ENCODE results near the gene CREBBP.

Gene CREBBP

DNA sequence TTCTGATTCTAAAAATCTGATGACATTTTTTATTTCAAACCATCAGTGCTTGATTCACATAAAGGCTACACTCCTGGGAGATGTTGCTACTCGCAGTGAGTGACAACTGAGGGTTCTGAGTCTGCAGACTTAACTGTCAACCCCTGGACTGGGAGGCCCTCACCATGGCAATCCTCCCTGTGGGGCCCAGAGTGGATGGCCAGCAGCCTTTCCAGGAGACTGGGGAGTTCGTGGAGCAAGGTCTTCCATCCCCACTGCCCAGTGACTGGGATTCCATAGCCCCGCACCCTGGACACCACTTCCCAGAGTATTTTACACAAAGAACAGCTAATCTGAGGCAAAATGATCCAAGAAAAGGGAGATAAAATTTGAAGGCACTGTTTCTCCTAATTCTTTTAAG, 59.3 kb downstream of the CREBBP start:
- no peak for DNase-seq

DNA sequence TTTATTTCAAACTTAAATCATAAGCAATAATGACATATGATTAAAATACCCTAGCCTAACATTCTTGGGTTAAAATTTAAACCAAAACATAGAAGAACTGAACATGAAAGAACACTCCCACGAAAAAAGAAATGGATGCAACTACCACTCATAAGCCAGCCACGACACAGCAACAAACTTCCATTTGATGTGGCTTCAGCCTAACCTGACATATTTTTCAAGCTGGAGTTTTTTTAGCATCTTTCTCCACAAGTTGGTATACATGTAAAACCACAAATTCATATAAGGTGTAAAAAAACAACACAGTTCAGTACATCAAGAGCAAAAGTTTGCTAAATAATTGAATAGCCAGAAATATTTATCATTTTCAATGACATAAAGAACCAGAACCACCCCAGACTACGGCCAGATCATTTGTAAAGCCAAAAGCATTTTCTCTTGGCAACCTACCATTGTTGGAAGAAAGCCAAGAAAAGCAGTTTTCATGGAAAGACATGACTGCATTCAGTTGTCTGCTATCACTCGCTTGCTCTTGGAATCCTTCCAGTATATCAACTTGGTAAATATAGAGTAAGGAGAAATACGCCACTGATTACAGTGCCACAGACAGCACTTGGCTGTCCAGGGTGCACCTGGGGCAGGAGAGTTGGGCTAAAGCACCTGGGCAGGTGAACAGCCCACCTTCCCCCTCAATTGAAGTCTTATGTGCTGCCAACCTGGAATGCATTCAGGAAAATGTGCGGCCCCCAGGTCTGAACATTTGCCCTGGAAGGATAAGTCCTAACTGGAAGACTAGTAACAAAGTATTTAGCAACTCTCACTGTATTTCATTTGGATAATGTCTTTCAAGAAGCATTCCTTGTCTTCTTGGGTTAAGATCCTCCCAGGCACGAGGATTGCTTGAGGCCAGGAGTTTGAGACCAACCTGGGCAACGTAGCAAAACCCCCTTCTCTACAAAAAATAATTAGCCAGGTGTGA, 60.5 kb downstream of the CREBBP start:
- DNase-seq, result peak; percentile 89

DNA sequence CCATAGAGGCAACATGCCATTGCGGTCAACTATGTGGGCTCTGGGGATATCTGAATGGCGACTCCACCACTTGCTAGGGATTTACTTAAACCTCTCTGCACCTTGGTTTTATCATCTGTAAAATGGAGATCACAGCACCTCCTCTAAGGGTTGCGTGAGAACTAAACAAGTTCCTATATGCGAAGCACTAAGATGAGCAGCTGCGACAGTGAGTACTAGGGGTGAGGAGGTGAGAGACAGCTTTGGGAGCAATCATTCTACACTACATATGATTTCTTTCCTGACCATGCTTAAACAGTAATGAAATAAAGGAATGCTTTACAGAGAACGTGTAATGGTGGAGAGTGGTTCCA, 61.4 kb downstream of the CREBBP start:
- DNase-seq, result no peak

DNA sequence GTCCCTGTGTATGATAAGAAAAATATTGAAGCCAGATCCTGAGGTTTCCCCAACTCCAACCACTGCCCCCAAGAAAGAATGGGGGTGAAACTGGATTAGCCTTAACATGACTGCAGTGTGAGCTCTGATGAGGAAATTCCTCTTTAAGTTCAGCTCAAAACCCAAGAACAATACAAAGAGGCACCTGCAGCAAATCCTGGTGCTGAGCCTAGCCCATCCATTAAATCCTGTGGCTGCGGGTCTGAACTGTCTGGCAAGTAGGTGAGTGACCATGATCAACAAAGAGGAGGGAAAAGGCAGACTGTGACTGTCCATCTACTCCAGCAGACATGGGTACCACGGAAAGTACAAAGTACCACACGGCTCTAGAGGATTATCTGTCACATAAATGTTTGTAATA, 64.2 kb downstream of the CREBBP start:
- DNase-seq, result no peak

DNA sequence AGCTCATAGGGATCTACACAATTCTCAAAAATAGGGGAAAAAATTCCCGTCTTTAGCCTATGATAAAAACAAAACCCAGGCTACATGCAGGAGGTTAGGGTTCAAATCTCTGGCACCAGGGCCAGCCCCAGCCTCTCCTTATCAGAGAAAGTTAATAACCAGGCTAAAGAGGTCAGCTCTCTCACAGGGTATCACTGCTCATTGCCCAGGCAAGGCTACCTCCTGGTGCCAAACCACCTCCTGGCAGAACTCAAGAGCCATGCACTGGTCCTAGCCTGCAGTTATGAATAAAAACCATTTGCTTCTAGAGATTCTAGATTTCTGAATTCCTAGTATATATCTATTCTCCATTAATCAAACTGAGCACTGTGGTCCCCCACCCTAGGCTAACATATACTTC, 65.8 kb downstream of the CREBBP start:
- DNase-seq, result no peak

DNA sequence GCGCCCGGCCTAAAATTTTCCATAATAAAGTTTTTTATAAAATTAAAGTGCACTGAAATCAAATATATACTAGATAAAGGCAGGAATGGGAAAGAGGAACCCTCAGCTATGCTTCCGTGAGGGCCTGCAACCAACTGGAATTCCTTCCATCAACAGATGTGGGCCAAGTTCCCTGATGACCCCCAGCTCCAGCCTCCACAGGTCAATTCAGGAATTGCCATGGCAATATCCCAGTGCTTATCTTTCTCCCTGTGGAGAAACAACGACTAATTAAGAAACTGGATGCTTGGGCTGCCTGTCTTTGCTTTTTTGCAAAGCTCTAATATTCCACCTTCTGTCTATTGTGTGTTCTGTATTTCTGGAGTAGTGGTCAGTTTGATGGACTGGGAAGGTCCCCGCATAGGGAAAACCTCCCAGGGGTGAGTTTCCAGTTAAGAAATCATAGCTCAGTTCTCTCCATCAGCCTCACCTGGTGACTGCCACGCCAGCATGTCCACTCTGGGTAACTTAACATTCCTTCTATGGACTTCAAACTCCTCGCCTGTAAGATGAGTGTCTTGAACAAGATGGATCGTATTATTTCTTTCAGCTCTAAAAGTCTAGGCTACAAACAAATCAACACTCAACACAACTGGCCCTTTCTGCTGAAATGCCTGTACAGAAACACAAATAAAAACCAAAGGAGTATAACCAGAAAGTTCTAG, 67.9 kb downstream of the CREBBP start:
- DNase-seq, result no peak

DNA sequence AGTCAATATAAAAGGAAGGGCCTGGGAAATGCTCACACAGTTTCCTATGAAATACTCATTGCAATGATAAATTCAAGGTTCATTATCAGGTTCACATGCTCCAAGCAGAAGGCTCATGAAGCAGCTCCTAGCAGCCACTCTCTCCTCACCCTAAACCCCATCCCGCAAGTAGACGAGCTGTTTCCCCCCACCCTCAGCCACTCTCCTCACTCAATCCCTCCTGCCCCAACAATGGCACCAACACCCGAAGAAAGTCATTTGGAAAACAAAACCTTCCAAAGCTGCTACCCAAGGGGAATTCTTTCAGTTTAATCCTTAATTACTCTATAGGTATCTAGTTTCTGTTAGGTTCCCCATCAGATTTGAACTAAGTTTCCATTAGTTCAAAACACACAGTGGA, 69.7 kb downstream of the CREBBP start:
- no peak for DNase-seq

DNA sequence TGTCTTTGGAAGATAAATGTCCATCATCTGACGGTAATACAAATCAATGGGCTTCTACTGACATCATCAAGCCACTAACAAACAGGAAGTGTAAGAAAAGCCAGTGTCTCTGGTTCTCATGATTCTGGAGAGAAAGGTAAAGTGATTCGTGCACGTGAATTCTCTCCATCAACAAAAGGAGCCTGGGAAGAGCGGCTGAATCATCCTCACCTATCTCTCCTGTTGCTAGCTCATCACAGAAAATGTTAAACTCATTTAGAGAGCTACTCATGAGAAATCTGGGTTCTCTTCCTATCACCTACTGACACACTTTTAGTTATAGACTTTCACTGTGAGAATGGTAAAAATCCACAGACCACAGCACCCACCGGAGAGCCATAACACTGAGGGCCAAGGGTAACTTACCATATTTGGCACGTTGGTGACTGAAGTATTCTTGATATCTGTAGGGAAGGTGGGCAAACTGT, 70.3 kb downstream of the CREBBP start:
- no peak for DNase-seq

DNA sequence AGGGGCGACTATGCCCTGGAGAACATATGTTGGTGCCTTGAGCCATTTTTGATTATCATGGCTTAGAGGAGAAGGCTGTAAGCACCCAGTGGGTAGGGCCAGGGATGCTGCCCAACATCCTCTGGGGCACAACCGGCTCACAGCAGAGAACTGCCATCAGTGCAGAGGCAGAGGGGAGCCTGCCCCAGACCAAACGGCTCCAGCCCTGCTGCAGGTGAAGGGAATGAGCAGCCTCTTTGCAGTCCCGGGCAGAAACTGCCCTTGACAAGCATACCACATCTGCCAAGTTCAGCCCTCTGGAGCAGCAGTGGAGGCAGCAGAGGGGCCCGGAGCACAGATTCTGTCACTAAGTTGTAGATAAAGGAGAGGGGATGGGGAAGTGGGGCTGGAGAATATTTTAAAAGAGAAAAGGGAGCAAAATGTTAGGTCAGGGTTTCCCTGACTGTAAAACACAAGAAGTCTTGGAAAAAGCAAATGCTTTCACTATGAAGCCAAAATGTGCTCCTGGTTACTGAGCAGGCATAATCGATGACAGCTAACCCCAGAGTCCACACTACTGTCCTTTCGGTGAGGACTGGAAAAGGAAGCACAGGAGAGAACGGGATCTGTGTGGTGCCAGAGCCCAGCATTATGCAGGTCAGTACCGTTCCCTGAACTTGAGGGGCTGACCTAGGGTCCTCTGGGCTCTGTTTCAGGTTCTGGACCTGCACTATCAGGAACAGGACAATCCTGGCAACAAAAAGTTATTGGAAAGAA, 72.0 kb downstream of the CREBBP start:
- no peak for DNase-seq

DNA sequence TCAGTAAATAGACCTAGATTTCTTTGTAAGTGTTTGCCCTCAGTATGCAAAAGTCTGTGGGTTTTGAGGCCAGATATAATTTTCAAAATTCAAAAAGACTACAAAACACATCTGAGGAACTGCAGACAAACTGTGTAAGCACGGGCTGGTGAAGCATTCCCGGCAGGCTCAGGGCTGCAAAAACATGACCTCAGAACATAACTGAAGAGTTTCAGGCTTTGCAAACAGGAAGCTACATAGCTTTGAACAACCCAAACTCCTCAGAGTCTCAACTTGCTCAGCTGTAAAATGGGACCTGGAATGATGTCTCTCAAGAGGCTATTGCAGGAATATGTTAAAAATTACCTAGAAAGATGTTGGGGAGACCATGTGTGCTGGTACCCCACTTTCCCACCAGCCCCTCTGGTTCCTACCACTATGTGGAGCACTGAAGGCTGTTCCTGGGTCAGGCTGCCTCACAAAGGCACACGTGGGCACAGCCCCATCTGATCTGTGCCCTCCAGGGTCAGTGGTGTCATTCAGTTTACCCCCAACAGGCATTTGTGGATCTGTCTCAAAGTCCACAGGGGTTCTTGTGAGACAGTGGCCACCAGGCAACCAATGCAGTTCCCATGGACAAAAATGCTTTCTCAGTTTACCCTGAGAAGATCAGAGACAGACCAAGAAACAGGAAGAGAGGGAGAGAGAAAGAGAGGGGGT, 72.9 kb downstream of the CREBBP start:
- no peak for DNase-seq

DNA sequence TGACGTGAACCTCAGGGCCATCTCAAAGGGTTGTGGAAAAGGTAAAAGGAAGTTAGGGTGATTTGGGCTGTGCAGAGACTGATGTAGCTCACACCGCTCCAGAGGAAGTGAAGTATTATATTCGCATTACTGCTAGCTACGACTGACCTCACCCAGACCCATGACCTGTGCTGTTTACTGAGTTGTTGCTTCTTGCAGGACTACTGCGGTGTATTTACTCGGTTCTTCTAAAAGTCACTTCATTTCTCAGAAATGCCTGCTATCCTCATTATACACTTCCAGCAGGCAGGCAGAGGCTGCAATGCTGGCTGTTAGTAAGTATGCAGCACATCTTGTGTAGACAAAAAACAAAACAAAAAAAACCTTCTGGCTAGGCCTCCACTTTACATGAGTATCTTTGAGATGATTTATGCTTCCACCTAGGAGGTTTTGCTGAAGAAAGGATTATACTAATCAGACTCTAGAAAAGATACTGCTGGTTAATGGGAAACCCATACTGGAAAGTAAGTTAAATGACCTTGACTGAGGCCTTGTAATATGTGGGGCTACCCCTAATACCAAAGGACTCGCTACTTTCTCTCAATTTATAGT, 76.0 kb downstream of the CREBBP start:
- no peak for DNase-seq

DNA sequence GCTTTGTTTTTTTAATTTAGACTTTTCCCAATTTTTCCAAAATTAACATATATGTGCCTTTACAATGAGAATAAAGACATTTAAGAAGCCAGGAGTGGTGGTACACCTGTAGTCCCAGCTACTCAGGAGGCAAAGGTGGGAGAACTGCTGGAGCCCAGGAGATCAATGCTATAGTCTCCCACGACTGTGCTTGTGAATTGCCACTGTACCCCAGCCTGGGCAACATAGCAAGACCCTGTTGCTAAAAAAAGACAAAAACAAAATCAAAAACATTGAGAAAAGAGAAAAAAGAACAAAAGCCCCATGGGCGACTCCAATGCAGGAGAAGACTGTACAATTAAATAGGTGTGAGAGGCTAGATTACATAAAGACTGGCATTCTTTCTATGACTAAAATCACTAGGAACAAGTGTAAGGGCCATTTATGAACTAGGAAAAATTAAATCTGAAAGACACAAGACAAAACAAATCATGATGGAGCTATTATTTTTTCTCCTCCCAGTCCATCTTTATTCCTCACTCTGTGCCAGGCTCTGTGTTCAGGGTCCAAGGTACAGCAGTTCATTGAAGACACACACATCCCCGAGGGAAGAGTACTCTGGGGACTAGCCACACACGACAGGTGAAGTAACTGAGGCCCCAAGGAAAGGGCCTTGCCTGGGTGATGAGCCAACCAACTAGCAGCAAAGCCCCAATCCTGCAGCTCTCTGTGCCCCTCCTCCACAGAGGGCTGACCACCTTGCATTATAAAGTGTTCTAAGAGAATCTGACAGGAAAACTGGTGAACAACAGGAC, 79.8 kb downstream of the CREBBP start:
- DNase-seq, result no peak

DNA sequence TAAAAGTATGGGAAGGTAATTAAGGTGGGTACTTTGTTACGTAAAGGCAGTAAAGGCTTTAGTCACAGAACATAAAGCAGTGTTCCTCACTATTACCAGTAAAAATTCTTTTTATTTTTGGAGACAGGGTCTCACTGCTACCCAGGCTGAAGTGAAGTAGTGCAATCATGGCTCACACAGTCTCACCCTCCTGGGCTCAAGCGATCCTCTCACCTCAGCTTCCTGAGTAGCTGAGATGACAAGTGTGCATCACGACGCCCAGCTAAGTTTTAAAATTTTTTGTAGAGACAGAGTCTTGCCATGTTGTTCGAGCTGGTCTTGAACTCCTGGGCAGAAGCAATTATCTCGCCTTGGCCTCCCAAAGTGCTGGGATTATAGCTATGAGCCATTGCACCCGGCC, 80.5 kb downstream of the CREBBP start:
- DNase-seq, result no peak

DNA sequence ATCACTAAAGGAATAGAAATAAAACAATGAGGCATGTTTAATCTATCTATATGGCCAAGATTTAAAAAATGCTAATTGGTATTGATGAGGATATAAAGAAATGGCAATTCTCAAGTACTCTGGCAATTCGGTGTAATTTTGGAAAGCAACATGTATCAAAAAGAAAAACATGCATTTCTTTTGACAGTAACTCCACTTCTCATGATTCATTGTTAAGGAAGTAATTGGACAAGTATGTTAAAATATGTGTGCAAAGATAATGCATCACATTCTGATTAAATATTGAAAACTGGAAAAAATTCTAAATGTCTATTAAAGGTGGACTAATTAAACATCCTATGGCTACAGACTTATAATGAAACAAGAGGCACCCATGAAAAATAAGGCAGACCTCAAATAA, 81.2 kb downstream of the CREBBP start:
- DNase-seq, result no peak

DNA sequence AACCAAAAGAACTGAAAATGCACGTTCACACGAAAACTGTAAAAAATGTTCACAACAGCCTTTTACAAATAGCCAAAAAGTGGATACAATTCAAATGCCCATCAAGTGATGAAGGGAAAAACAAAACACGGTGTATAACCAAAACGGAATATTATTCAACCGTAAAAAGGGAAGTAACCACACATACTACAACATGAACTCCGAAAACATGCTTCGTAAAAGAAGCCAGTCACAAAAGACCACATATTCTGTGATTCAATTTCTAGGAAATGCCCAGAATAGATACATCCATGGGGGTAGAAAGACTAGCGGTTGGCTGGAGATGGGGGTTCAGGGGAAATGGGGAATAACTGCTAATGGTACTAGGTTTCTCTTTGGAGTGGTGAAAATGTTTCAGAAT, 81.7 kb downstream of the CREBBP start:
- DNase-seq, result no peak

DNA sequence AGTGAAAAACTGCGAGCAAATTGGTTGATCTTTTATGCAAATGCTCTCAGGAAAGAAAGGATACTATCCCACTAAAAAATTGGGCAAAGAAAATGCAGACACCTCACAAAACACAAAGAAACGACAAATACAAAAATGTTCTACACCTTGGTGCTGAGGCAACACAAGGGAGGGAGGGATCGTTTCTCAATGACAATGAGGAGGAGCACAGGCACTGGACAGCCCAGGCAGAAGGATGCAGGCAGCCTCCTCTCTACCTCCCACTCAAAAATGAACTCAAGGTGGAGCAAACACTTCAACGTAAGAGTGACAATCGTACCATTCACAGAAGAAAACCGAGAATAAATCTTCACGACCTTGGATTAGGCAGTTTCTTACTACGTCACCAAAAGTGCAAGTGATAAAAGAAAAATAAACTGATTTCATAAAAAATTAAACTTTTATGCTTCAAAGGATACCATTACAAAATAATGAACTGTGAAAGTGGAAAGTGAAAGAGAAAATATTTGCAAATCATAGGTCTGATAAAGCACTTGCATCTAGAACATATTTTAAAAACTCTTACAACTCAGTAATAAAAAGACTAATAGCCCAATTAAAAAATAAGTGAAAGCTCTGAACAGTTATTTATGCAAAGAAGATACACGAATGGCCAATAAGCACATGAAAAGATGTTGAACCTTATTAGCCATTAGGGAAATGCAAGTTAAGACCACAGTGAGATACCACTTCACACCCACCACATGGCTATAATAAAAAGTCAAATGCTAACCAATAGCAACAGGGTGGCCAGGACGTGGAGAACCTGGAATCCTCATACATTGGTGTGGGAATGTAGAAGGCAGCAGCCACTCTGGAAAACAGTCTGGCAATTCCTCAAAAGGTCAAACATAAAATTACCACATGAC, 82.4 kb downstream of the CREBBP start:
- no peak for DNase-seq

DNA sequence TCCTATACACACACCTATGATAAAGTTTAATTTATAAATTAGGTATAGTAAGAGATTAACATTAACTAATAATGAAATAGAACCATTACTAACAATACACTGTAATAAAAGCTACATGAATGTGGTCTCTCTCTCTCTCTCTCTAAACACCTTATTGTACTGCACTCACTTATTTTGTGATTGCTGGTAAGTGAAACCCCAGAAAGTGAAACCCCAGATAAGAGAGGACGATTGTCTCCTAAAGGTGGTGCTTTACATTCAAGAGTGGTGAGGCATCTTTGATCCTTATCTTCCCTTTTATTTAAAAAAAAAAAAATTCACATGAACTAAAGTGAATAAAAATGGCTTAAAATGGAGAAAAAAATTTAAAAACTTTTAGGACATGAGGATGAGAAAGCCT, 83.0 kb downstream of the CREBBP start:
- DNase-seq, result no peak

DNA sequence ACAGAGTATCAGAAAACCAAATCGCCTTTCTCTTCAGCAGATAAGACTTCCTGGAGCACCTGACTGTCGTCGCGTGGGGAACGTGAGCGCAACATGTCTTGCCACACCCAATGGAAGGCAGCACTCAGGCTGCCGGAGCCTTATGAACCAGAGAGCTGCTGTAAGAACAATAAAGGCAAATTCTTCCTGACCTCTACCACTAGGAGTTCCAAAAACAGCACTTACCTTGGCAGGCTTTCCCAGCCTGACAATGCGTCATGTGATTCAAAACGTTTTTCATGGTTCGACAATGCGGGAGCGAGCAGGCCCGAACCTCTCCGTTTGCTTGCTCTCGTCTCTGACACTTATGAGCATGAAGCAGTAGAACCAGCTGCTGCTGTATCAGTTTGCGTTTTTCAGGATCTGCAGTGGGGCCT, 87.3 kb downstream of the CREBBP start:
- DNase-seq, result no peak

DNA sequence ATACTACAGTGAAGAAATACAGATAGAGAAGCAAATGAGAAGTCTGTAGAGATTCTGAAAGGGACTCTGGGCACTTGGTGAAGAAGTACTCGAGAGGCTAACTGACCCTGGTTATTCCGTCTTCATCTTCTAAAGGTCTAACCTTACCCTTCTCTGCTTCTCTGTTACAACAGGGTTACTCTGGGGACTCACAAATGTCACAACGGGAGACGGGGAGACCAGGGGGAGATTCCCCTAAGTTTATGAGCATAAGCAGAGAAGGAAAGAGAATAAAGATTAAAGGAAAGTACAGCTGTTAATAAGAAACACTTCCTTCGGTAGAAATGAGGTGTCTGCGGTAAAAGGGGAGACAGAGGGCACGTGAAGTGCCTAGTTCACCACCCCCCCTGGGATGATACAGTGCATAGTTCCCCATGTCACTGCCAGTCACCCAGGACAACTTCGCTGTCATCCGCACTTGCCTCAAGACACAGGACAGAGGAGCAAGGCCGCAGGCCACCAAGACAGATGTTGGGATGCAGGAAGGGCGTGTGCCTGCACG, 88.0 kb downstream of the CREBBP start:
- no peak for DNase-seq

DNA sequence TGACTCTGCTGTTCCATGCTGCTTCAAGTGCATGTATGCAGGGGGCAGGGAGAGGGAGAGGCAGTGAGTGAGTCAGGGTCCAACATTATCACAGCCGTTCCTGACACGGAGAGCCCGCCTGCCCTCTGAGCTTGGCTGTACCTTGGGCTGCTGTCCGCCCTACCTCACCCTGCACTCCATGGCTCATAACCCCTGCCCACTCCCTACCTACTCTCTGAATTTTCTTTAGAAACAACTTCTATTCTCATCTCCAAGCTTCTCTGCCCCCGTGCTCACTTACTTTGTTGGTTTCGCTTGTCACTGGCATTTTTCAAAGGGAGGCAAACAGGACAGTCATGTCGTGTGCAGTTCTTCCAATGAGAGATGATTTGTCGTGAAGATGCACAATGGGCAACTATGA, 88.8 kb downstream of the CREBBP start:
- no peak for DNase-seq
